MCF 10A (cell line): Measurements from ENCODE around the gene VTN. TPM values are rescaled to one million over a fixed set of nuclear protein-coding genes. Genes with fewer than 3 reads are reported as not detected.

Experiments
- Bru-seq: library from RNA; stranded (reverse); fragments of 400-500 nt; gene quantifications from one replicate; lab custom pipeline; 2021; lab: Mats Ljungman, UMichigan
- BruChase-seq, 2 experiments: library from RNA; stranded (reverse); fragments of 400-500 nt; gene quantifications; one replicate each; lab custom pipeline; 2021; lab: Mats Ljungman, UMichigan
- BruUV-seq: library from RNA; stranded (reverse); fragments of 400-500 nt; replicated peaks from 2 replicates; lab custom pipeline; 2021; lab: Mats Ljungman, UMichigan
- CTCF ChIA-PET: fragments of 300-600 bp; sonication (Branson Sonifier 250); formaldehyde crosslinking; extraction: SDS; loops from one replicate; lab custom pipeline; 2021; ENCODE audit warnings: antibody characterized with exemption, inconsistent platforms; lab: Yijun Ruan, JAX
- POLR2A ChIA-PET: fragments of 300-600, 350-650 bp; sonication (Branson Sonifier 250); formaldehyde crosslinking; extraction: SDS; loops from one replicate; lab custom pipeline; 2020; ENCODE audit warnings: antibody characterized with exemption, inconsistent platforms; lab: Yijun Ruan, JAX
- DNase-seq: peaks from one replicate; pipeline ENCODE4 v3.0.0-alpha.2; 2018; ENCODE audit not compliant: unreplicated experiment
- H3K27ac Mint-ChIP-seq: one replicate; pipeline ENCODE4 v1.8.0; 2022; ENCODE audit warnings: mild to moderate bottlenecking, low read depth, mixed read lengths; ENCODE audit not compliant: unreplicated experiment
- H3K27me3 Mint-ChIP-seq: one replicate; pipeline ENCODE4 v1.8.0; 2022; ENCODE audit warnings: mixed read lengths; ENCODE audit not compliant: insufficient read depth, unreplicated experiment
- H3K36me3 Mint-ChIP-seq: one replicate; pipeline ENCODE4 v1.8.0; 2022; ENCODE audit warnings: mild to moderate bottlenecking, moderate library complexity, mixed read lengths; ENCODE audit not compliant: insufficient read depth, unreplicated experiment
- H3K4me1 Mint-ChIP-seq: one replicate; pipeline ENCODE4 v1.8.0; 2022; ENCODE audit warnings: mixed read lengths; ENCODE audit not compliant: insufficient read depth, unreplicated experiment
- H3K4me3 Mint-ChIP-seq: one replicate; pipeline ENCODE4 v1.8.0; 2022; ENCODE audit warnings: mild to moderate bottlenecking, moderate library complexity, mixed read lengths; ENCODE audit not compliant: unreplicated experiment
- H3K9me3 Mint-ChIP-seq: one replicate; pipeline ENCODE4 v1.8.0; 2022; ENCODE audit warnings: mixed read lengths; ENCODE audit not compliant: unreplicated experiment
- intact Hi-C: fragments of 100-400 bp; cut with micrococcal nuclease; formaldehyde crosslinking; loops from 2 replicates; pipeline ENCODE4 v1.14.1; 2022
- long read RNA-seq: library from polyadenylated mRNA; stranded (forward); transcript quantifications from one replicate; pipeline ENCODE4 v2.0.0, GENCODE V29; 2022
- total RNA-seq: library from RNA; stranded (reverse); gene quantifications from 2 replicates; pipeline ENCODE4 v1.2.3, GENCODE V29; 2022
- TF ChIP-seq, protein P1 (sequence below): fragments of 200-600 bp; IDR thresholded peaks from one replicate; pipeline ENCODE4 v1.8.0; 2022; ENCODE audit warnings: antibody characterized with exemption, mild to moderate bottlenecking; ENCODE audit not compliant: unreplicated experiment

Gene VTN
- total RNA-seq = not detected in 2 replicates
- not detected for Bru-seq, nascent RNA
- BruChase-seq, experiment 1, labeled RNA remaining after a 6-hour chase = percentile 14 among the genes with signal in this experiment
- BruChase-seq, experiment 2, labeled RNA remaining after a 2-hour chase = not detected
- long read RNA-seq = 0 reads

DNA sequence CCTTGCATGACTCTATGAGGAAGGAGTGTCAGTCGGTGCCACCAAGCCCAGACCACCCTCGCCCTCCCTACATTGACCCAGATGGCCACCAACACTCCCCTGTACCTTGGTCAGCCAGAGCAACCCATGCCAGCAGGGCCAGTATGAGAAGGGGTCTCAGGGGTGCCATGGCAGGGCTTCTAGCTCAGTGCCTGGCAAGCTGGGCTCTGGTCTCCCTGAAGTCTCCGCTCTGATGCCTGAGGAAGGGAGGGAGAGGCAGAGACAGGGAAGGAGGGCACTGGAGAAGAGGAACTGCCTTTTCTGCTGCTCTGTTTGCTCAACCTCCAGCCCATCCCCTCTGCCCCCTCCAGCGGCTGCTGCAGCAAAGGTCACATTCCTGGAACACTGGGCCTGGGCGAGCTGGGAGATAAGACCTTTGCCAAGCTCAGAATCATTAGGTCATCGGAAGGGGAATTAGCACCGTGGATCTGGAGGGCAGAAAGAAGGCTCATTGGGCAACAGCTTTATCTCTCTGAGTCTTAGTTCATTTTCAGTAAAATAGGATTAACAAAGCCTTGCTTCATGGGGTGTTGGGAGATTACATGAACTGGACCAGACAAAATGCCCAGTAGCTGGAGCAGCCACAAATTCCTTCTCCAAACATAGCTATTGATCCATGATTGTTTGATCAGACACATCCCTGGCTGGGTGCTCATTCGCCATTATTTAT lies at the start of gene VTN:
TSS of gene VTN (minus strand) at position 273 of the 709 bp plus-strand sequence. CDS start at position 169, 104 bp downstream.
- BruUV-seq = no TSS peak
- peaks cover 4% of the 10 kb centered on the region for H3K36me3 Mint-ChIP-seq
- POLR2A ChIA-PET = interaction anchor here (1.6 to 1.9 kb wide), 2 partner anchors 10 to 13 kb away, joined by 7 to 9 read pairs; partner anchors contain the start of gene POLDIP2

GRCh38 chr17:28416703-28417311 lies 46.7 kb upstream of the VTN start:
- ChIA-PET CTCF (interaction anchor here (0.6 to 3.0 kb wide), 33 partner anchors 8 to 186 kb away, joined by 3 to 23 read pairs (median 5); partner anchors contain the start of genes IFT20, POLDIP2, SARM1 and TNFAIP1), POLR2A (interaction anchor here (0.6 to 2.1 kb wide), 13 partner anchors 8 to 1292 kb away, joined by 3 to 15 read pairs (median 4); partner anchors contain the start of genes IFT20, POLDIP2, SLC46A1 and TNFAIP1)
- Mint-ChIP-seq H3K36me3 (no peaks in the 10 kb centered on the region), H3K27ac (no peak overlapping the region), H3K27me3 (no peaks in the 10 kb centered on the region), H3K4me1 (peaks cover 7% of the 10 kb centered on the region), H3K9me3 (no peaks in the 10 kb centered on the region), H3K4me3 (no peak overlapping the region)
- TF ChIP-seq, protein P1, sequence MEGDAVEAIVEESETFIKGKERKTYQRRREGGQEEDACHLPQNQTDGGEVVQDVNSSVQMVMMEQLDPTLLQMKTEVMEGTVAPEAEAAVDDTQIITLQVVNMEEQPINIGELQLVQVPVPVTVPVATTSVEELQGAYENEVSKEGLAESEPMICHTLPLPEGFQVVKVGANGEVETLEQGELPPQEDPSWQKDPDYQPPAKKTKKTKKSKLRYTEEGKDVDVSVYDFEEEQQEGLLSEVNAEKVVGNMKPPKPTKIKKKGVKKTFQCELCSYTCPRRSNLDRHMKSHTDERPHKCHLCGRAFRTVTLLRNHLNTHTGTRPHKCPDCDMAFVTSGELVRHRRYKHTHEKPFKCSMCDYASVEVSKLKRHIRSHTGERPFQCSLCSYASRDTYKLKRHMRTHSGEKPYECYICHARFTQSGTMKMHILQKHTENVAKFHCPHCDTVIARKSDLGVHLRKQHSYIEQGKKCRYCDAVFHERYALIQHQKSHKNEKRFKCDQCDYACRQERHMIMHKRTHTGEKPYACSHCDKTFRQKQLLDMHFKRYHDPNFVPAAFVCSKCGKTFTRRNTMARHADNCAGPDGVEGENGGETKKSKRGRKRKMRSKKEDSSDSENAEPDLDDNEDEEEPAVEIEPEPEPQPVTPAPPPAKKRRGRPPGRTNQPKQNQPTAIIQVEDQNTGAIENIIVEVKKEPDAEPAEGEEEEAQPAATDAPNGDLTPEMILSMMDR = peak; percentile 78
- intact Hi-C loops = loop anchor here (1.0 to 5.0 kb wide), 3 partner anchors 60 to 178 kb away; partner anchors contain the start of genes IFT20, POLDIP2 and TNFAIP1
- peak; percentile 76 for DNase-seq
- BruUV-seq = no TSS peak

More for the DNA sequence above, at the start of gene VTN:
- Mint-ChIP-seq H3K4me3 (peak within 1 kb of the TSS; percentile 70), H3K27me3 (no peaks in the 10 kb centered on the region), H3K4me1 (peaks cover 5% of the 10 kb centered on the region), H3K27ac (peak within 1 kb of the TSS; percentile 70), H3K9me3 (no peaks in the 10 kb centered on the region)
- TF ChIP-seq, protein P1 = no peak
- DNase-seq = peak; percentile 5
- intact Hi-C loops = no loop called here
- CTCF ChIA-PET = interaction anchor here (0.5 to 3.9 kb wide), 3 partner anchors 14 to 46 kb away, joined by 3 to 16 read pairs (median 3); no protein-coding TSS in a partner anchor

DNA sequence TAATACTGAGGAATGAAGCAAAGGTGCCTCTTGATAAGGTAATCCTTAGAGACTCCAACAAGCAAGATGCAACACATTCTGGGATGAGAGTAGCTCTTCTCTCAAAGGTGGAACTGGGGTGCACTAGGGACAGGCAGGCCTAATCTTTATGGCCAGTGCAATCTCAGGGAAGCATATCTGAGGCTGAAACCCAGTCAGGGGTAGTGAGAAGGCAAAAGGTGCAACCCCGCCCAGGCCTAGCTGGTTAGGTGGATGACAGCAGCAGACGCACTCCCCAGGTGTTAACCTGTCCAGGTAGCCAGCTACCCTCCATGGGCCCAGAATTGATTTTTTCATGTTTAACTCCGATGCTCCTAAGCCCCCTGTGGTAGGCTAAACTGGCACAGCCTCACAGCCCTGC lies 45.8 kb upstream of the VTN start:
- Mint-ChIP-seq H3K9me3 (no peaks in the 10 kb centered on the region), H3K27me3 (no peaks in the 10 kb centered on the region), H3K4me3 (no peak overlapping the region), H3K36me3 (no peaks in the 10 kb centered on the region), H3K4me1 (peaks cover 7% of the 10 kb centered on the region), H3K27ac (no peak overlapping the region)
- intact Hi-C loops = loop anchor here (2.0 to 5.0 kb wide), 2 partner anchors 79 to 177 kb away; partner anchors contain the start of genes IFT20 and TNFAIP1
- ChIA-PET CTCF (interaction anchor here (0.6 to 3.0 kb wide), 21 partner anchors 8 to 185 kb away, joined by 3 to 23 read pairs (median 6); partner anchors contain the start of genes IFT20, SARM1, TNFAIP1 and VTN), POLR2A (interaction anchor here (0.8 to 2.1 kb wide), 6 partner anchors 8 to 69 kb away, joined by 3 to 15 read pairs (median 8); partner anchors contain the start of gene POLDIP2)
- no peak for DNase-seq
- TF ChIP-seq, protein P1 = no peak
- BruUV-seq = no TSS peak
